ENCODE results near the gene MROH2B. TPM values are rescaled to one million over a fixed set of nuclear protein-coding genes. Genes with fewer than 3 reads are reported as not detected.

Gene MROH2B
- total RNA-seq, 1 experiment from 2014 or later: not detected

GRCh38 chr5:40986666-40987065 lies 84.5 kb downstream of the MROH2B start:
- Histone ChIP-seq H3K4me3 (replicated peaks in 1 of 2; ENCODE audit: low read depth in 1 of 2, low read length in 2 of 2) (no peak overlapping the region), H3K9me2 (ENCODE audit: insufficient read depth) (no peaks in the 10 kb centered on the region), H3K4me2 (ENCODE audit: low read length) (no peak overlapping the region), H2AFZ (ENCODE audit: low read depth, low read length, poor library complexity, severe bottlenecking) (no peak overlapping the region), H3K4me1 (ENCODE audit: control insufficient read depth in 1 of 2, insufficient read depth in 2 of 2, low read length in 2 of 2) (no peaks in the 10 kb centered on the region), H3K9me3 (ENCODE audit: control insufficient read depth in 1 of 2, insufficient read depth in 1 of 2, low read depth in 1 of 2, low read length in 2 of 2) (0 out of 4 replicates have a peak, but pooled peaks cover 0 to 3% of the 10 kb centered on the region in 2 experiments), H3K36me3 (ENCODE audit: control insufficient read depth in 1 of 2, insufficient read depth in 2 of 2, low read length in 2 of 2) (no peaks in the 10 kb centered on the region), H3K79me2 (ENCODE audit: insufficient read depth, low read length) (no peaks in the 10 kb centered on the region), H3K27me3 (ENCODE audit: insufficient read depth, low read length) (no peaks in the 10 kb centered on the region), H4K20me1 (ENCODE audit: insufficient read depth) (no peaks in the 10 kb centered on the region), H3K27ac (ENCODE audit: low read depth, low read length) (no peak overlapping the region), H3K9ac (ENCODE audit: low read length) (no peak overlapping the region)
- RAD21 ChIA-PET (ENCODE audit: low non-redundant PET in 1 of 2, low total read pairs in 2 of 2, uncharacterized antibody in 2 of 2, unreplicated experiment in 2 of 2): no interaction called here
- no peak for DNase-seq (ENCODE audit: low read depth, low spot score)
- no TSS peak for BruUV-seq (replicated peaks)
- CTCF ChIA-PET: no interaction called here
- intact Hi-C loops (cut with micrococcal nuclease): no loop called here
- no peak for TF ChIP-seq FOSL1 (IDR thresholded peaks at IDR 0.05; ENCODE audit: low read depth)
- no peak for TF ChIP-seq EZH2phosphoT487 (IDR thresholded peaks at IDR 0.05; ENCODE audit: borderline replicate concordance)
- TF ChIP-seq YY1 (IDR thresholded peaks at IDR 0.05; ENCODE audit: extremely low read depth, insufficient replicate concordance, low read depth, low read length): no peak
- TF ChIP-seq JUND (IDR thresholded peaks at IDR 0.05): no peak
- no peak for TF ChIP-seq REST (IDR thresholded peaks at IDR 0.05; ENCODE audit: low read depth)
- TF ChIP-seq ZFX (IDR thresholded peaks at IDR 0.05): no peak
- TF ChIP-seq ELF1 (IDR thresholded peaks at IDR 0.05; ENCODE audit: borderline replicate concordance, low read depth): no peak
- no peak for TF ChIP-seq SIN3A (IDR thresholded peaks at IDR 0.05; ENCODE audit: low read depth)
- TF ChIP-seq ZBTB33 (IDR thresholded peaks at IDR 0.05; ENCODE audit: extremely low read depth, insufficient replicate concordance, low read length): no peak
- POLR2A ChIA-PET: no interaction called here
- no peak for ATAC-seq

Measured in HCT116 (cell line).